Activated T-helper 1 cell treated with anti-CD3 and anti-CD28 coated beads, Interleukin-12 subunit alpha, Interleukin-12 subunit beta, Interleukin-2, Interleukin-4 antibody, amounts not matched to agents 30 ng/mL and 10 ng/mL and 1 ng/mL, durations not matched to agents 14 hours and 24 hours and 36 hours (primary cell): ENCODE measurements around the gene DHRSX. TPM values are rescaled to one million over a fixed set of nuclear protein-coding genes. Genes with fewer than 3 reads are reported as not detected.
"Not testable (repeated sequence)": the region's sequence is repeated elsewhere in the genome, so short reads cannot be mapped to it uniquely, and the experiment has no call there.

Experiments used
- DNase-seq: peaks from one replicate; pipeline ENCODE4 v3.0.0; 2021; ENCODE audit warnings: low spot score
- H3K27ac Mint-ChIP-seq: one replicate; pipeline ENCODE4 v1.8.0; 2021; ENCODE audit warnings: mild to moderate bottlenecking, mixed read lengths
- H3K27me3 Mint-ChIP-seq: one replicate; pipeline ENCODE4 v1.8.0; 2022; ENCODE audit warnings: mild to moderate bottlenecking, moderate library complexity, mixed read lengths; ENCODE audit not compliant: insufficient read depth
- H3K36me3 Mint-ChIP-seq: one replicate; pipeline ENCODE4 v1.8.0; 2021; ENCODE audit warnings: low read depth, mixed read lengths
- H3K4me1 Mint-ChIP-seq: one replicate; pipeline ENCODE4 v1.8.0; 2021; ENCODE audit warnings: low read depth, mixed read lengths
- H3K4me3 Mint-ChIP-seq: one replicate; pipeline ENCODE4 v1.8.0; 2021; ENCODE audit warnings: mild to moderate bottlenecking, moderate library complexity, mixed read lengths
- H3K9me3 Mint-ChIP-seq: one replicate; pipeline ENCODE4 v1.8.0; 2021; ENCODE audit warnings: mixed read lengths
- intact Hi-C: fragments of 100-400 bp; cut with micrococcal nuclease; formaldehyde crosslinking; loops from one replicate; pipeline ENCODE4 v1.15.1; 2024
- total RNA-seq: library from RNA; stranded (reverse); gene quantifications from 2 replicates; pipeline ENCODE4 v1.2.3, GENCODE V29; 2022

Gene DHRSX
- total RNA-seq, 1 donor from 2014 or later = 26.3 TPM

- H3K4me3 Mint-ChIP-seq, DNase-seq, H3K9me3 Mint-ChIP-seq, H3K36me3 Mint-ChIP-seq, H3K4me1 Mint-ChIP-seq, intact Hi-C loops, H3K27ac Mint-ChIP-seq, H3K27me3 Mint-ChIP-seq: not testable (repeated sequence)
These were observed 39.7 kb downstream of the DHRSX start for GRCh38 chrX:2460821-2461710.

DNA sequence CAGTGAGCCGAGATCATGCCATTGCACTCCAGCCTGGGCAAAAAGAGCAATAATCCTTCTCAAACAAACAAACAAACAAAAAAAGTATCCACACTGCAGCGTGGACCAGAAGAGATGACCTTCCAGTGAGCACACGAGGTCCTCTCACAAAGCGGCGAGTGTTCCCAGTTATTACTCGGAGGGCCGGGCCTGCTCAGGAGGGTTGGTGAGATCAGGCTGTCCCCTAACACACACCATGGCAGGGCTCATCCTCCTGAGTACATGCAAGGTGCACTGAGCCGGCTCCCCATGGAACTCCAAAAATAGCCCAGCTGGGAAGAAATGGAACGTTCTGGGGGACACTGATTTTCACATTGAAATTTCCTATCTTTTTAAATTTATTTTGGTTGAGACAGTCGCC, 40.7 kb downstream of the DHRSX start:
- H3K36me3 Mint-ChIP-seq, H3K4me1 Mint-ChIP-seq, H3K9me3 Mint-ChIP-seq, H3K27ac Mint-ChIP-seq, DNase-seq, H3K4me3 Mint-ChIP-seq, H3K27me3 Mint-ChIP-seq, intact Hi-C loops: not testable (repeated sequence)

DNA sequence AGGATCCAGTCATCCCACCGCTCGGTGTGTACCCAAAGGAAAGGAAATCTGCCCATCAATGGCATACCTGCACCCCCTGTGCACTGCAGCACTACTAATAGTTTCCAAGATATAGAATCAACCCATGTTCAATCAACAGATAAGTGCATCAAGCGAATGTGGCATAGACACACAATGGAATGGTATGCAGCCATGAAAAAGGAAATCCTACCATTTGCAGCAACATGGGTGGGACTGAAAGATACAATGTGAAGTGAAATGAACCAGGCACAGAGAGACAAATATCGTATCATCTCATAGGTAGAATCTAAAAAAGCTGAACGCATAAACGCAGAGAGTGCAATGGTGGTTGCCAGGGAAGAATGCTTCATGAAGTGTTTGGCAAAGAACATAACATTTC, 42.5 kb downstream of the DHRSX start:
- H3K27me3 Mint-ChIP-seq = no peaks in the 10 kb centered on the region
- H3K4me3 Mint-ChIP-seq = no peak overlapping the region
- H3K9me3 Mint-ChIP-seq = peaks cover 5% of the 10 kb centered on the region
- DNase-seq = no peak
- intact Hi-C loops = no loop called here
- H3K27ac Mint-ChIP-seq = no peak overlapping the region
- H3K4me1 Mint-ChIP-seq = no peaks in the 10 kb centered on the region
- peaks cover 6% of the 10 kb centered on the region for H3K36me3 Mint-ChIP-seq

DNA sequence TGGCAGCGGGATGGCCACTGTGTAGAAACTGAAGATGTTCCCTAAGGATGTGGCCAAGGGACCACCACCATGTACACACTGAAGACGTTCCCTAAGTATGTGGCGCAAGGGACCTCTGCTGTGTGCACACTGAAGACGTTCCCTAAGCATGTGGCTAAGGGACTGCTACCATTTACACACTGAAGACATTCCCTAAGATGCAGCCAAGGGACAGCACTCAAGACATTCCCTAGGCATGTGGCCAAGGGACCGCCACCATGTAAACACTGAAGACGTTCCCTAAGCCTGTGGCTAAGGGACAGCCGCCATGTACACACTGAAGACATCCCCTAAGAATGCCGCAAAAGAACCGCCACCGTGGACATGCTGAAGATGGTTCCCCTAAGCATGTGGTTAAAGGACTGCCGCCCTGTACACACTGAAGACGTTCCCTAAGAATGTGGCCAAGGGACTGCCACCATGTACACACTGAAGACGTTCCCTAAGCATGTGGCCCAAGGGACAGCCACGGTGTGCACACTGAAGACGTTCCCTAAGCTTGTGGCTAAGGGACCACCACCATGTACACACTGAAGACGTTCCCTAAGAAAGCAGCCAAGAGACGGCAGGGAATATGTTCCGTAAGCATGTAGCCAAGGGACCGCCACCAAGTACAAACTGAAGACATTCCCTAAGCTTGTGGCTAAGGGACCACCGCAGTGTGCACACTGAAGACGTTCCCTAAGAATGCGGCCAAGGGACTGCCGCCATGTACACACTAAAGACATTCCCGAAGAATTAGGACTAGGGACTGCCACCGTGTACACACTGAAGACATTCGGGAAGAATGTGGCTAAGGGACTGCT, 43.3 kb downstream of the DHRSX start:
- H3K9me3 Mint-ChIP-seq = peaks cover 11% of the 10 kb centered on the region
- DNase-seq = no peak
- no peaks in the 10 kb centered on the region for H3K4me1 Mint-ChIP-seq
- H3K4me3 Mint-ChIP-seq = no peak overlapping the region
- no peak overlapping the region for H3K27ac Mint-ChIP-seq
- intact Hi-C loops = no loop called here
- no peaks in the 10 kb centered on the region for H3K27me3 Mint-ChIP-seq
- H3K36me3 Mint-ChIP-seq = peaks cover 6% of the 10 kb centered on the region

DNA sequence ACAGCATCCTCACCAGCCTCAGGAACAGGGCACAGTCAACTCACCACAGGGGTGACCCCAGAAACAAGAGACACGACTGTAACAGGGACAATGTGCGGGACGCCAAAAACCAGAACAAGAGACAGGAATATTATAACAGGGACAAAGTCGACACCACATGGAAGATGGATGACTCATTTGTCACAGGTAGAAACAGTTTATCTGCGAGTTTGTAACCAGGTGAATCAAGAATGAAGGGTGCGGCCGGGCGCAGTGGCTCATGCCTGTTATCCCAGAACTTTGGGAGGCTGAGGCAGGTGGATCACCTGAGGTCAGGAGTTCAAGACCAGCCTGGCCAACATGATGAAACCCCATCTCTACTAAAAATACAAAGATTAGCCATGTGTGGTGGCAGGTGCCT, 44.7 kb downstream of the DHRSX start:
- H3K36me3 Mint-ChIP-seq, H3K27ac Mint-ChIP-seq, H3K4me1 Mint-ChIP-seq, H3K27me3 Mint-ChIP-seq, H3K4me3 Mint-ChIP-seq, DNase-seq, intact Hi-C loops: not testable (repeated sequence)
- peaks cover 13% of the 10 kb centered on the region for H3K9me3 Mint-ChIP-seq

GRCh38 chrX:2454620-2455019, 46.2 kb downstream of the DHRSX start:
- H3K4me3 Mint-ChIP-seq, intact Hi-C loops, H3K27me3 Mint-ChIP-seq, H3K27ac Mint-ChIP-seq, H3K36me3 Mint-ChIP-seq, H3K4me1 Mint-ChIP-seq, DNase-seq: not testable (repeated sequence)
- peaks cover 13% of the 10 kb centered on the region for H3K9me3 Mint-ChIP-seq

- DNase-seq = no peak
- Mint-ChIP-seq H3K4me1 (no peaks in the 10 kb centered on the region), H3K36me3 (peaks cover 2% of the 10 kb centered on the region), H3K4me3 (no peak overlapping the region), H3K9me3 (peaks cover 9% of the 10 kb centered on the region), H3K27ac (no peak overlapping the region), H3K27me3 (no peaks in the 10 kb centered on the region)
- intact Hi-C loops = no loop called here
These were observed 48.0 kb downstream of the DHRSX start for GRCh38 chrX:2452799-2453198.

GRCh38 chrX:2452317-2452784, 48.4 kb downstream of the DHRSX start:
- Mint-ChIP-seq H3K4me3 (no peak overlapping the region), H3K27me3 (no peaks in the 10 kb centered on the region), H3K9me3 (peaks cover 13% of the 10 kb centered on the region), H3K27ac (no peak overlapping the region), H3K36me3 (peaks cover 5% of the 10 kb centered on the region), H3K4me1 (no peaks in the 10 kb centered on the region)
- no peak for DNase-seq
- intact Hi-C loops = no loop called here

GRCh38 chrX:2451501-2452316, 49.1 kb downstream of the DHRSX start:
- DNase-seq = no peak
- Mint-ChIP-seq H3K4me1 (no peaks in the 10 kb centered on the region), H3K9me3 (peaks cover 20% of the 10 kb centered on the region), H3K27ac (no peak overlapping the region), H3K4me3 (no peak overlapping the region), H3K36me3 (peaks cover 6% of the 10 kb centered on the region), H3K27me3 (no peaks in the 10 kb centered on the region)
- intact Hi-C loops = no loop called here

DNA sequence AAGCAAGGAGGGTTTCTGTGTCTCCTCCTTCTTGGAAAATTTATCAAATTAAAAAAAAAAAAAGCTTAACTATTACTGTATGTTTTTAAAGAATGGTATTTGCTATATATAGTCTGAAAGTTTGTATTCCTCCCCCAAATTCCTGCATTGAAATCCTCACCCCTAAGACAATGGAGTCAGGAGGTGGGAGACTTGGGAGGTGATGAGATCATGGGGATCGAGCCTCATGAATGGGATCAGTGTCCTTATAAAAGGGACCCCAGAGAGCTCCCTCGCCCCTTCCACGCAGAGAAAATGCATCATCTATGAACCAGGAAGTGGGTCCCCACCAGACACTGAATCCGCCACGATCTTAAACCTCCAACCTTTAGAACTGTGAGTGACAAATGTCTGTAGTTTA, 50.1 kb downstream of the DHRSX start:
- no peaks in the 10 kb centered on the region for H3K4me1 Mint-ChIP-seq
- H3K27ac Mint-ChIP-seq = no peak overlapping the region
- peaks cover 4% of the 10 kb centered on the region for H3K36me3 Mint-ChIP-seq
- intact Hi-C loops = no loop called here
- H3K27me3 Mint-ChIP-seq = no peaks in the 10 kb centered on the region
- peaks cover 25% of the 10 kb centered on the region for H3K9me3 Mint-ChIP-seq
- H3K4me3 Mint-ChIP-seq = no peak overlapping the region
- no peak for DNase-seq

- Mint-ChIP-seq H3K4me1 (no peaks in the 10 kb centered on the region), H3K27ac (no peak overlapping the region), H3K4me3 (no peak overlapping the region), H3K27me3 (no peaks in the 10 kb centered on the region), H3K36me3 (peaks cover 4% of the 10 kb centered on the region), H3K9me3 (peaks cover 25% of the 10 kb centered on the region)
- intact Hi-C loops = no loop called here
- DNase-seq = no peak
These were observed 51.5 kb downstream of the DHRSX start for GRCh38 chrX:2449135-2449886.

- no peak for DNase-seq
- intact Hi-C loops = no loop called here
These were observed 53.3 kb downstream of the DHRSX start for GRCh38 chrX:2447484-2447883.

More at GRCh38 chrX:2447484-2447883, 53.3 kb downstream of the DHRSX start:
- no peaks in the 10 kb centered on the region for H3K27me3 Mint-ChIP-seq
- no peak overlapping the region for H3K27ac Mint-ChIP-seq
- no peaks in the 10 kb centered on the region for H3K4me1 Mint-ChIP-seq
- no peak overlapping the region for H3K4me3 Mint-ChIP-seq
- H3K9me3 Mint-ChIP-seq = peaks cover 18% of the 10 kb centered on the region
- peaks cover 4% of the 10 kb centered on the region for H3K36me3 Mint-ChIP-seq
